Fibroblast of skin of left biceps (primary cell): ENCODE results near the gene BMPR1A.
A peak's percentile ranks its signal among the peaks of the same experiment; 100 is the strongest.
"Not testable (repeated sequence)": the region's sequence is repeated elsewhere in the genome, so short reads cannot be mapped to it uniquely, and the experiment has no call there.

Experiments used
- DNase-seq, 2 experiments: peaks; one replicate each; pipeline ENCODE4 v3.0.0-alpha.2; 2013; ENCODE audit warnings: low read depth in 2 of 2

BMPR1A gene

GRCh38 chr10:86968271-86968993 lies 212.0 kb downstream of the BMPR1A start, which contains the start of gene ADIRF:
ADIRF (plus strand) TSS chr10:86968482; CDS start chr10:86968545, 63 bp downstream.
- no peak for DNase-seq

- no peak for DNase-seq
These were observed 212.6 kb downstream of the BMPR1A start for GRCh38 chr10:86968994-86969355.

GRCh38 chr10:86969421-86970041 lies 213.1 kb downstream of the BMPR1A start:
- no peak for DNase-seq

GRCh38 chr10:86970162-86970981 lies 214.0 kb downstream of the BMPR1A start:
- DNase-seq, result no peak

GRCh38 chr10:86970982-86971231 lies 214.5 kb downstream of the BMPR1A start:
- DNase-seq, result no peak

- peak; percentile 49 to 51 for DNase-seq
These were observed 215.0 kb downstream of the BMPR1A start for GRCh38 chr10:86971232-86971991.

- DNase-seq, result no peak
These were observed 216.4 kb downstream of the BMPR1A start for GRCh38 chr10:86972613-86973380.

GRCh38 chr10:86974484-86974883 lies 218.1 kb downstream of the BMPR1A start:
- DNase-seq, result no peak

- DNase-seq, result no peak
These were observed 220.1 kb downstream of the BMPR1A start for GRCh38 chr10:86976362-86977056.

GRCh38 chr10:86978457-86978856 lies 222.0 kb downstream of the BMPR1A start:
- DNase-seq, result not testable (repeated sequence)

GRCh38 chr10:86979296-86979818 lies 222.9 kb downstream of the BMPR1A start:
- no peak for DNase-seq

- DNase-seq, result no peak
These were observed 223.6 kb downstream of the BMPR1A start for GRCh38 chr10:86979977-86980448.

- not testable (repeated sequence) for DNase-seq
These were observed 224.6 kb downstream of the BMPR1A start for GRCh38 chr10:86981020-86981419.

- DNase-seq, result no peak
These were observed 225.3 kb downstream of the BMPR1A start for GRCh38 chr10:86981716-86982115.
